SH-SY5Y (cell line): Measurements from ENCODE around the gene AGMO.

ENCODE experiments used
- GATA2 ChIP-seq: IDR thresholded peaks from 2 replicates; pipeline ENCODE4 v1.6.1; 2011; ENCODE audit warnings: mild to moderate bottlenecking, low read depth, low read length
- GATA3 ChIP-seq: IDR thresholded peaks from 2 replicates; pipeline ENCODE4 v1.6.1; 2011; ENCODE audit warnings: low read depth, mild to moderate bottlenecking, low read length, moderate library complexity

GRCh38 chr7:15433151-15433550 lies 128.7 kb downstream of the AGMO start:
- no peak for TF ChIP-seq GATA3
- TF ChIP-seq GATA2 = no peak
